ENCODE results near the gene IGFBP6.

IGFBP6 gene

DNA sequence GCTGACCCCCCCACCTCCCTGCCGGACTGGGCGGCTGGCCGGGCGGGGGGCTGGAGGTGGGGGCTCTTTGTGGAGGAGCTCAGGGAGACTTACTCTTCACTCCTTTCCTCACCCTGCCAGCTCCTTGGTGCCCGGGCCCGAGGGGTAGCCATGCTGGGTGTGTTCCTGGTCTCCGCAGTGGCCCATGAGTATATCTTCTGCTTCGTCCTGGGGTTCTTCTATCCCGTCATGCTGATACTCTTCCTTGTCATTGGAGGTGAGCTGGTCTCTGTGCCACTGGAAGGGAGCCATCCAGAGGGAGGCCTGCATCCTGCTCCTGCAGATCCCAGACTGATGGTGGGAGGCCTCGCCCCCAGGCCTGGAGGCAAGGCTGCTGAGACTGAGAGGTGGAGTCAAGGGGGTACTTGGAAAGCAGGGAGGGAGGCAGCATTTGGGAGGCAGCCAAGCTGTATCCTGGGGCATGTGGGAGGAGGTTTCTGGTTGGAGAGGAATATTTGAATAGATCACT is 25.5 kb downstream of the IGFBP6 start:
- DNase-seq = no peak

- no peak for DNase-seq
These were observed 26.3 kb downstream of the IGFBP6 start for GRCh38 chr12:53123578-53124351.

- DNase-seq = no peak
These were observed 26.9 kb downstream of the IGFBP6 start for GRCh38 chr12:53124352-53124723.

- DNase-seq = no peak
These were observed 29.7 kb downstream of the IGFBP6 start for GRCh38 chr12:53127169-53127568.

- no peak for DNase-seq
These were observed 31.5 kb downstream of the IGFBP6 start for GRCh38 chr12:53128780-53129569.

DNA sequence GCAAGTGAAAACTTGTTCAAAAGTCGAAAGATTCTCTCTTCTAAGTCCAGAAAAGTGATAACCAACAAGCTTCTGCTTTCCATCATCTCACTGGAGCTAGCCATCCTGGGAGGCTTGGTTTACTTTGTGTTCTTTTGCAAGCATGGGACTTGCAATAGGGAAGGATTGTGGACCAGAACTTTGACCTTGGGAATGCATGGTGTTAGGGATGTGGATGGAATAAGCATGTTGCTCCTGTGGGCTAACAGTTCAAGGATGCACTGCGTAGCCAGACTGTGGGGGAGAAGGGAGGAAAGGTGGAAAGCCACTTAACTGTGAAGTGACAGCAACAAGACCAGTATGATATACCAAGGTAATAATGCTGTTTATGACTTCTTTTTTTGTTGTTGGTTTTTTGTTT is 34.4 kb downstream of the IGFBP6 start:
- DNase-seq = no peak

DNA sequence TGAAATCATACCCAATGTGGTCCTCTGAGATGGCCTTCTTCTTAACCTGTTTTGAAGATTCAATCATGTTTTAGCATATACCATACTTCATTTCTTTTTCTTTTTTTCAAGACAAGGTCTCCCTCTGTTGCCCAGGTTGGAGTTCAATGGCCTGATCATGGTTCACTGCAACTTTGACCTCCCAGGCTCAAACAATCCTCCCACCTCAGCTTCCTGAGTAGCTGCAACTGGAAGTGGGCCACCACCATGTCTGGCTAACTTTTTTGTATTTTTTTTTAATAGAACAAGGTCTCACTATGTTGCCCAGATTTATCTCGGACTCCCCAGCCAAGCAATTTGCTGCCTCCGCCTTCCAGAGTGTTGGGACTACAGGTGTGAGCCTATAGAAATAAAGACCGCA is 36.3 kb downstream of the IGFBP6 start:
- no peak for DNase-seq

DNA sequence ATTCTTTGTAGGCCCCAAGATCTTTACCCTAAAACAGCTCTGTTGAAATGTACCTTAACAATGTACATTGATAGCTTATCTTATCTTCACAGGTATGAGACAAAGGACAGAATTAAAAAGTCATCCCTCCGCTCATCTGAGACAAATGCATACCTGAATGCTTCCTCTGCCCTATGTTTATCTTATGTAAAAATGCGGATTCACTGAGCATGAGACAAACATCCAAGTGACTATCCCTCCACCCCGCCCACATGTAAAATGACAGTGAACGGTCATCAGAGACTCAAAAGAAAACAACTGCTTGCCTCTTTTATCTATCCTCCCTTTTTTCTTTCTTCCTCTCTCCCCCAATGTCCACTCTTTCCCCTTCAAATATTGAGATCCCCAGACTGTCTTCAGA is 45.9 kb downstream of the IGFBP6 start:
- no peak for DNase-seq

DNA sequence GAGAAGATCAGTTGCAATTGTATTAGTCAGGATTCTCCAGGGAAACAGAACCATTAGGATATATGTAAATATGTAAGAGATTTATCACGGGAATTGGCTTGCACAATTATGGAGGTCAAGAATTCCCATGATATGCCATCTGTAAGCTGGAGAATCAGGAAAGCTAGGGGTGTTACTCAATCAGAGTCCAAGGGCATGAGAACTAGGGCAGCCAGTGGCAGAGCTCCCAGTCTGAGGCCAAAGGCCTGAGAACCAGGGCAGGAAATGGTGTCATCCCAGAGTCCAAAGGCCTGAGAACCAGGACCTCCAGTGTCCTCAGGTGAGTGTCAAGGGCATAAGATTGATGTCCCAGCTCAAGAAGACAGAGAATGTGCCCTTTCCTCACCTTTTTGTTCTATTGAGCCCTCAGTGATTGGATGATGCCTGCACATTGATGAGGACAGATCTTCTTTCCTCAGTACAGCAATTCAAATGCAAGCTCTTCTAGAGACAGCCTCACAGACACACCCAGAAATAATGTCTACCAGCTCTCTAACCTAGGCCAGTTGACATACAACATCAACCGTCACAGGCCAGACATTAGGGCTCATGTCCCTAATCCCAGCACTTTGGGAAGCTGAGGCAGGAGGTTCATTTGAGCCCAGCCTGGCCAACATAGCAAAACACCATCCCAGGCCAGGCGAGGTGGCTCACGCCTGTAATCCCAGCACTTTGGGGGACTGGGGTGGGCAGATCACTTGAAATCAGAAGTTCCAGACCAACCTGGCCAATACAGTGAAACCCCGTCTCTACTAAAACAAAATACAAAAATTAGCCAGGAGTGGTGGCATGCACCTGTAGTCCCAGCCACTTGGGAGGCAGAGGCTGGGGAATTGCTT is 48.2 kb downstream of the IGFBP6 start:
- DNase-seq = no peak

GRCh38 chr12:53147181-53147580 is 49.7 kb downstream of the IGFBP6 start:
- no peak for DNase-seq

DNA sequence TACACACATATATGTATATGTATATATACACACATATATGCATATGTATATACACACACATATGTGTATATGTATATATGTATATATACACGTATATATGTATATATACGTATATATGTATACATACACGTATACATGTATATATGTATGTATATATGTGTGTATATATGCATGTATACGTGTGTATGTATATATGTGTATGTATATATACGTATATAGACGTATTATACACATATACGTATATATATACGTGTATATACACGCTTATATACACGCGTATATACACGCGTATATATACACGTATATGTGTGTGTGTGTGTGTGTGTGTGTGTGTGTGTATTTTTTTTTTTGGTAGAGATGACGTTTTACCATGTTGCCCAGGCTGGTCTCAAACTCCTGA is 50.2 kb downstream of the IGFBP6 start:
- DNase-seq = no peak

- DNase-seq = no peak
These were observed 53.6 kb downstream of the IGFBP6 start for GRCh38 chr12:53151039-53151438.

All from activated T-cell treated with anti-CD3 and anti-CD28 coated beads, Interleukin-2, amount 50 U/mL, for 48 hours (primary cell).